OCI-LY7 (cell line): Measurements from ENCODE around the gene SPRN. TPM values are rescaled to one million over a fixed set of nuclear protein-coding genes. Genes with fewer than 3 reads are reported as not detected.
"Not testable (repeated sequence)": the region's sequence is repeated elsewhere in the genome, so short reads cannot be mapped to it uniquely, and the experiment has no call there.

Source experiments
- BruUV-seq: library from RNA; stranded (reverse); fragments of 400-500 nt; replicated peaks from 2 replicates; lab custom pipeline; 2021; lab: Mats Ljungman, UMichigan
- CTCF ChIA-PET: fragments of 300-600 bp; sonication (Branson Sonifier 250); formaldehyde crosslinking; loops from one replicate; lab custom pipeline; 2022; ENCODE audit warnings: antibody characterized with exemption; ENCODE audit not compliant: unreplicated experiment; lab: Charles Lee
- POLR2A ChIA-PET: fragments of 300-600 bp; sonication (Branson Sonifier 250); formaldehyde crosslinking; loops from one replicate; lab custom pipeline; 2022; ENCODE audit warnings: antibody characterized with exemption; lab: Charles Lee
- DNase-seq: peaks from one replicate; pipeline ENCODE4 v3.0.0-alpha.2; 2015; ENCODE audit warnings: low spot score
- H2AFZ ChIP-seq: fragments of 200-600 bp; sonication (generic), shearing (Covaris generic); 2 replicates; pipeline ENCODE4 v1.6.1; 2014; ENCODE audit warnings: mild to moderate bottlenecking, antibody characterized with exemption, low read length, moderate library complexity
- H3K27ac ChIP-seq: fragments of 200-600 bp; sonication (generic); 2 replicates; pipeline ENCODE4 v1.5.1; 2014; ENCODE audit warnings: mixed run types, low read depth, mild to moderate bottlenecking, moderate library complexity, low read length, inconsistent platforms; ENCODE audit not compliant: poor library complexity, severe bottlenecking
- H3K36me3 ChIP-seq: fragments of 200-600 bp; sonication (generic); 2 replicates; pipeline ENCODE4 v1.6.1; 2014; ENCODE audit warnings: mild to moderate bottlenecking, antibody characterized with exemption, low read length, moderate library complexity, mixed read lengths; ENCODE audit not compliant: insufficient read depth
- H3K4me1 ChIP-seq: fragments of 200-600 bp; sonication (generic); 2 replicates; pipeline ENCODE4 v1.5.1; 2014; ENCODE audit warnings: mild to moderate bottlenecking, low read length; ENCODE audit not compliant: insufficient read depth, poor library complexity, severe bottlenecking
- H3K4me2 ChIP-seq: fragments of 200-600 bp; sonication (generic); 2 replicates; pipeline ENCODE4 v1.6.1; 2014; ENCODE audit warnings: mild to moderate bottlenecking, low read length
- H3K4me3 ChIP-seq: fragments of 200-600 bp; sonication (generic); 2 replicates; pipeline ENCODE4 v1.5.1; 2014; ENCODE audit warnings: mild to moderate bottlenecking, low read depth, low read length; ENCODE audit not compliant: poor library complexity, severe bottlenecking
- H3K79me2 ChIP-seq: fragments of 200-600 bp; sonication (generic); 2 replicates; pipeline ENCODE4 v1.6.1; 2016; ENCODE audit warnings: low read depth, mild to moderate bottlenecking, low read length, moderate library complexity, mixed read lengths; ENCODE audit not compliant: insufficient read depth
- H3K9me2 ChIP-seq: fragments of 200-600 bp; sonication (generic); 2 replicates; pipeline ENCODE4 v1.6.1; 2016; ENCODE audit warnings: mild to moderate bottlenecking, low read length, mixed read lengths; ENCODE audit not compliant: insufficient read depth
- H3K9me3 ChIP-seq: fragments of 200-600 bp; sonication (generic); 2 replicates; pipeline ENCODE4 v1.6.1; 2014; ENCODE audit warnings: mild to moderate bottlenecking, mixed run types, low read length, mixed read lengths
- H4K20me1 ChIP-seq: fragments of 200-600 bp; sonication (generic); 2 replicates; pipeline ENCODE4 v1.6.1; 2014; ENCODE audit warnings: mild to moderate bottlenecking, antibody characterized with exemption, low read length, moderate library complexity, mixed read lengths; ENCODE audit not compliant: insufficient read depth
- CTCF ChIP-seq: fragments of 200-600 bp; sonication (generic); conservative IDR thresholded peaks from 2 replicates; pipeline ENCODE4 v1.5.1; 2014; ENCODE audit warnings: mild to moderate bottlenecking, antibody characterized with exemption, low read length, moderate library complexity, mixed read lengths
- EZH2phosphoT487 ChIP-seq: fragments of 200-600 bp; sonication (generic); IDR thresholded peaks from 2 replicates; pipeline ENCODE4 v1.6.1; 2018; ENCODE audit warnings: low read depth, borderline replicate concordance, mild to moderate bottlenecking, mixed run types, antibody characterized with exemption, low read length, moderate library complexity, mixed read lengths
- intact Hi-C: fragments of 100-400 bp; cut with micrococcal nuclease; formaldehyde crosslinking; loops from one replicate; pipeline ENCODE4 v1.10.0; 2022; ENCODE audit not compliant: unreplicated experiment
- total RNA-seq, 2 experiments: library from RNA; depleted of rRNA in 1 of 2; stranded (reverse); fragments of >200 nt in 1 of 2; shearing (Covaris generic) in 1 of 2; gene quantifications; 2 replicates each; pipeline ENCODE4 v1.2.3, GENCODE V29; 2014 to 2022

The SPRN gene
- total RNA-seq, 2 experiments from 2014 or later, result not detected

GRCh38 chr10:133388236-133388972 lies 36.0 kb downstream of the SPRN start:
- Histone ChIP-seq H3K4me3 (peak overlapping the region; percentile 74), H3K4me2 (peak overlapping the region; percentile 88), H3K9me3 (no peaks in the 10 kb centered on the region), H3K9me2 (no peaks in the 10 kb centered on the region), H3K36me3 (no peaks in the 10 kb centered on the region), H3K27ac (peak overlapping the region; percentile 99), H4K20me1 (no peaks in the 10 kb centered on the region), H3K79me2 (peaks cover 19% of the 10 kb centered on the region; the same call in 1 of the 2 replicates), H2AFZ (no peak overlapping the region), H3K4me1 (peaks cover 57% of the 10 kb centered on the region)
- CTCF ChIA-PET, result no interaction called here
- DNase-seq, result peak; percentile 74
- intact Hi-C loops, result loop anchor here (2.0 kb wide), 2 partner anchors 30 to 60 kb away; partner anchors contain the start of gene FUOM
- POLR2A ChIA-PET, result interaction anchor here (0.6 to 1.4 kb wide), 5 partner anchors 10 to 85 kb away, joined by 3 to 4 read pairs (median 3); no protein-coding TSS in a partner anchor
- TSS peak; percentile 94 for BruUV-seq
- TF ChIP-seq EZH2phosphoT487 (no peak), CTCF (no peak)

- H2AFZ ChIP-seq, H3K36me3 ChIP-seq, H3K9me2 ChIP-seq, H3K4me3 ChIP-seq, intact Hi-C loops, H3K9me3 ChIP-seq, H4K20me1 ChIP-seq, DNase-seq, CTCF ChIA-PET, BruUV-seq: not testable (repeated sequence)
- Histone ChIP-seq H3K4me2 (peak overlapping the region; percentile 88; the same call in 1 of the 2 replicates), H3K4me1 (peaks cover 43% of the 10 kb centered on the region), H3K79me2 (peaks cover 10% of the 10 kb centered on the region; the same call in 1 of the 2 replicates), H3K27ac (peak overlapping the region; percentile 99)
- POLR2A ChIA-PET, result interaction anchor here (0.7 to 1.2 kb wide), 2 partner anchors 9 to 11 kb away, joined by 3 to 4 read pairs; no protein-coding TSS in a partner anchor
These were observed 37.5 kb downstream of the SPRN start for GRCh38 chr10:133386951-133387350.

- Histone ChIP-seq H3K27ac (no peak overlapping the region), H3K9me2 (no peaks in the 10 kb centered on the region), H3K4me2 (no peak overlapping the region), H2AFZ (no peak overlapping the region), H3K4me1 (peaks cover 25% of the 10 kb centered on the region), H3K4me3 (no peak overlapping the region), H3K36me3 (no peaks in the 10 kb centered on the region), H3K9me3 (no peaks in the 10 kb centered on the region), H3K79me2 (peaks cover 10% of the 10 kb centered on the region; the same call in 1 of the 2 replicates), H4K20me1 (no peaks in the 10 kb centered on the region)
- intact Hi-C loops, result no loop called here
- TF ChIP-seq EZH2phosphoT487, result no peak
- no peak for TF ChIP-seq CTCF
- ChIA-PET CTCF (no interaction called here), POLR2A (no interaction called here)
- no peak for DNase-seq
- BruUV-seq, result no TSS peak
These were observed 39.2 kb downstream of the SPRN start for GRCh38 chr10:133385214-133385613.
